ENCODE measurements around the gene FBXW8. TPM values are rescaled to one million over a fixed set of nuclear protein-coding genes. Genes with fewer than 3 reads are reported as not detected.

FBXW8 gene
- total RNA-seq, 2 donors from 2014 or later = 7.9 to 9.0 TPM

GRCh38 chr12:116867523-116867922, 43.2 kb upstream of the FBXW8 start:
- no peaks in the 10 kb centered on the region for H3K36me3 ChIP-seq
- H3K9me3 ChIP-seq = no peaks in the 10 kb centered on the region
- H3K4me3 ChIP-seq = no peak overlapping the region
- no peak for TF ChIP-seq CTCF (IDR thresholded peaks at IDR 0.05)
- no peaks in the 10 kb centered on the region for H3K4me1 ChIP-seq
- no peak overlapping the region for H3K27ac ChIP-seq
- DNase-seq (ENCODE audit: low spot score) = no peak
- no peaks in the 10 kb centered on the region for H3K27me3 ChIP-seq

GRCh38 chr12:116870306-116870705, 40.4 kb upstream of the FBXW8 start:
- no peaks in the 10 kb centered on the region for H3K36me3 ChIP-seq
- no peak overlapping the region for H3K4me3 ChIP-seq
- H3K27ac ChIP-seq = no peak overlapping the region
- no peaks in the 10 kb centered on the region for H3K27me3 ChIP-seq
- no peak for DNase-seq (ENCODE audit: low spot score)
- peaks cover 0 to 12% of the 10 kb centered on the region in 2 donors for H3K9me3 ChIP-seq
- no peak for TF ChIP-seq CTCF (IDR thresholded peaks at IDR 0.05)
- H3K4me1 ChIP-seq = no peaks in the 10 kb centered on the region

GRCh38 chr12:116874324-116874995, 36.3 kb upstream of the FBXW8 start:
- no peak overlapping the region for H3K4me3 ChIP-seq
- H3K27ac ChIP-seq = no peak overlapping the region
- H3K36me3 ChIP-seq = no peaks in the 10 kb centered on the region
- H3K9me3 ChIP-seq = peaks cover 0 to 12% of the 10 kb centered on the region in 2 donors
- DNase-seq (ENCODE audit: low spot score) = no peak
- peaks cover 12 to 18% of the 10 kb centered on the region in 2 donors for H3K27me3 ChIP-seq
- TF ChIP-seq CTCF (IDR thresholded peaks at IDR 0.05) = no peak
- H3K4me1 ChIP-seq = peaks cover 0 to 14% of the 10 kb centered on the region in 2 donors

- no peak for TF ChIP-seq CTCF (IDR thresholded peaks at IDR 0.05)
- Histone ChIP-seq H3K27me3 (peaks cover 12 to 27% of the 10 kb centered on the region in 2 donors), H3K27ac (no peak overlapping the region), H3K9me3 (peaks cover 0 to 12% of the 10 kb centered on the region in 2 donors), H3K4me3 (no peak overlapping the region), H3K36me3 (no peaks in the 10 kb centered on the region), H3K4me1 (peaks cover 0 to 28% of the 10 kb centered on the region in 2 donors)
- DNase-seq (ENCODE audit: low spot score) = no peak
These were observed 34.4 kb upstream of the FBXW8 start for GRCh38 chr12:116876151-116876869.

GRCh38 chr12:116878567-116879508, 31.9 kb upstream of the FBXW8 start:
- no peaks in the 10 kb centered on the region for H3K36me3 ChIP-seq
- peaks cover 0 to 41% of the 10 kb centered on the region in 2 donors for H3K4me1 ChIP-seq
- peak overlapping the region in 1 of 2 donors; percentile 34 for H3K4me3 ChIP-seq
- H3K27ac ChIP-seq = no peak overlapping the region
- peaks cover 0 to 12% of the 10 kb centered on the region in 2 donors for H3K9me3 ChIP-seq
- DNase-seq (ENCODE audit: low spot score) = no peak
- no peak for TF ChIP-seq CTCF (IDR thresholded peaks at IDR 0.05)
- H3K27me3 ChIP-seq = peaks cover 19 to 34% of the 10 kb centered on the region in 2 donors

Measured in right atrium auricular region (tissue), 2 donors.